DND-41 (cell line): ENCODE measurements around the gene RPH3AL.

Source experiments
- ATAC-seq: fragments of 200-7000 bp; cut with Tn5 transposase; 3 replicates; pipeline ENCODE4 v1.9.1; 2021; ENCODE audit warnings: low read depth; ENCODE audit not compliant: insufficient read depth
- DNase-seq: peaks from one replicate; pipeline ENCODE4 v3.0.0-alpha.2; 2020
- H2AFZ ChIP-seq: 2 replicates; pipeline ENCODE4 v1.6.0; 2012; ENCODE audit warnings: low read depth, low read length
- H3K27ac ChIP-seq: 2 replicates; pipeline ENCODE4 v1.5.1; 2012; ENCODE audit warnings: low read length, inconsistent platforms
- H3K27me3 ChIP-seq: fragments of 200-600 bp; sonication (generic); 2 replicates; pipeline ENCODE4 v1.6.0; 2012; ENCODE audit warnings: low read length, mild to moderate bottlenecking, inconsistent platforms; ENCODE audit not compliant: insufficient read depth, poor library complexity
- H3K36me3 ChIP-seq: 2 replicates; pipeline ENCODE4 v1.5.1; 2012; ENCODE audit warnings: low read length, inconsistent platforms; ENCODE audit not compliant: insufficient read depth
- H3K4me1 ChIP-seq: 2 replicates; pipeline ENCODE4 v1.5.1; 2012; ENCODE audit warnings: mild to moderate bottlenecking, low read length; ENCODE audit not compliant: insufficient read depth
- H3K4me2 ChIP-seq: 2 replicates; pipeline ENCODE4 v1.6.0; 2012; ENCODE audit warnings: mild to moderate bottlenecking, moderate library complexity, low read length, inconsistent platforms; ENCODE audit not compliant: insufficient read depth
- H3K4me3 ChIP-seq, 2 experiments: fragments of 200-600 bp in 1 of 2; shearing (Covaris generic) in 1 of 2; 2 replicates each; pipeline ENCODE4 v1.5.1; 2012 to 2016; ENCODE audit warnings: inconsistent platforms in 2 of 2, low read length in 2 of 2, mild to moderate bottlenecking in 2 of 2, low read depth in 1 of 2, moderate library complexity in 1 of 2
- H3K79me2 ChIP-seq: 2 replicates; pipeline ENCODE4 v1.6.0; 2012; ENCODE audit warnings: low read length, inconsistent platforms; ENCODE audit not compliant: insufficient read depth
- H3K9ac ChIP-seq: 2 replicates; pipeline ENCODE4 v1.6.0; 2012; ENCODE audit warnings: low read depth, mild to moderate bottlenecking, inconsistent platforms, low read length, moderate library complexity
- H3K9me3 ChIP-seq: 2 replicates; pipeline ENCODE4 v1.5.1; 2012; ENCODE audit warnings: low read length, moderate library complexity, mild to moderate bottlenecking, inconsistent platforms; ENCODE audit not compliant: insufficient read depth, severe bottlenecking
- H4K20me1 ChIP-seq: 2 replicates; pipeline ENCODE4 v1.6.0; 2012; ENCODE audit warnings: low read length; ENCODE audit not compliant: insufficient read depth
- CTCF ChIP-seq: IDR thresholded peaks from 2 replicates; pipeline ENCODE4 v1.5.1; 2012; ENCODE audit warnings: borderline replicate concordance, low read length, moderate library complexity, mild to moderate bottlenecking; ENCODE audit not compliant: poor library complexity, severe bottlenecking; ENCODE audit errors: extremely low read depth
- EZH2 ChIP-seq: IDR thresholded peaks from 3 replicates; pipeline ENCODE4 v1.6.1; 2012; ENCODE audit warnings: borderline replicate concordance, low read depth, mild to moderate bottlenecking, moderate library complexity, low read length, inconsistent platforms; ENCODE audit not compliant: severe bottlenecking

The RPH3AL gene

GRCh38 chr17:306116-306515 lies 46.5 kb downstream of the RPH3AL start:
- Histone ChIP-seq H3K9me3 (no peaks in the 10 kb centered on the region), H3K4me2 (no peak overlapping the region), H3K4me3 (no peak overlapping the region), H3K9ac (no peak overlapping the region), H3K36me3 (no peaks in the 10 kb centered on the region), H2AFZ (no peak overlapping the region), H3K27me3 (no peaks in the 10 kb centered on the region), H4K20me1 (peaks cover 2% of the 10 kb centered on the region; the same call in 1 of the 2 replicates), H3K4me1 (no peaks in the 10 kb centered on the region), H3K79me2 (no peaks in the 10 kb centered on the region), H3K27ac (no peak overlapping the region)
- DNase-seq (no peak), ATAC-seq (no peak)
- no peak for TF ChIP-seq CTCF

GRCh38 chr17:305090-305976 lies 47.3 kb downstream of the RPH3AL start:
- H3K4me2 ChIP-seq, result no peak overlapping the region

GRCh38 chr17:304461-304860 lies 48.1 kb downstream of the RPH3AL start:
- Histone ChIP-seq H3K79me2 (no peaks in the 10 kb centered on the region), H3K4me3 (no peak overlapping the region), H3K4me1 (no peaks in the 10 kb centered on the region), H3K4me2 (no peak overlapping the region), H3K27me3 (no peaks in the 10 kb centered on the region), H3K9me3 (no peaks in the 10 kb centered on the region), H3K27ac (no peak overlapping the region), H2AFZ (no peak overlapping the region), H3K36me3 (no peaks in the 10 kb centered on the region), H4K20me1 (peaks cover 2% of the 10 kb centered on the region; the same call in 1 of the 2 replicates), H3K9ac (no peak overlapping the region)
- ATAC-seq (no peak), DNase-seq (no peak)
- TF ChIP-seq CTCF, result no peak
- TF ChIP-seq EZH2, result no peak

More at GRCh38 chr17:305090-305976, 47.3 kb downstream of the RPH3AL start:
- H3K9ac ChIP-seq, result no peak overlapping the region
- H2AFZ ChIP-seq, result no peak overlapping the region
- no peak overlapping the region for H3K27ac ChIP-seq
- ATAC-seq (no peak), DNase-seq (no peak)
- no peaks in the 10 kb centered on the region for H3K79me2 ChIP-seq
- no peak for TF ChIP-seq EZH2
- TF ChIP-seq CTCF, result no peak
- H3K36me3 ChIP-seq, result no peaks in the 10 kb centered on the region
- peaks cover 2% of the 10 kb centered on the region; the same call in 1 of the 2 replicates for H4K20me1 ChIP-seq
- H3K4me3 ChIP-seq, result no peak overlapping the region
- no peaks in the 10 kb centered on the region for H3K27me3 ChIP-seq
- H3K4me1 ChIP-seq, result no peaks in the 10 kb centered on the region
- H3K9me3 ChIP-seq, result no peaks in the 10 kb centered on the region
